Inferior parietal cortex (tissue), 1 donor: ENCODE data around the gene CCNQ.

ENCODE experiments used
- DNase-seq: peaks from one replicate; pipeline ENCODE4 v3.0.0-alpha.2; 2016; ENCODE audit errors: extremely low spot score

Gene CCNQ

GRCh38 chrX:153637121-153638040, 38.4 kb upstream of the CCNQ start:
- no peak for DNase-seq

DNA sequence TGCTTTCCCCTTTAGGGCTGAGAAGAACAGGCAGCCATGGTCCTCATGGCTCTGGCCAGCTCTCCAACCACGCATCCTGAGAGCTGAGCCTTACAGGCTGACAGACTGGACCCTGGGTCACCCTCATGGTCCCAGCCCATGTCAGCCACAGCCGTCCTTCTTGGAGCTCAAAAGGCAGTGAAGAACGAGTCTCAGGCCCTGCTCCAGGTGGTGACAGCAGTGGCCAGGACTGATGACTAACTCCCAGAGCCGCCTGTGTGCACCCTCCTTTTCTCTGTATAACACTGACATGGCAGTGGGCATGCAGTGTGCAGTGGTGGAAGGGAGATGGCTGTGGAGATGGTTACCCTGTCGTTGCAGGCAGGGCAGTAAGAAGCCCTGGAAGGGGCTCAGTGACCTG, 37.8 kb upstream of the CCNQ start:
- no peak for DNase-seq

DNA sequence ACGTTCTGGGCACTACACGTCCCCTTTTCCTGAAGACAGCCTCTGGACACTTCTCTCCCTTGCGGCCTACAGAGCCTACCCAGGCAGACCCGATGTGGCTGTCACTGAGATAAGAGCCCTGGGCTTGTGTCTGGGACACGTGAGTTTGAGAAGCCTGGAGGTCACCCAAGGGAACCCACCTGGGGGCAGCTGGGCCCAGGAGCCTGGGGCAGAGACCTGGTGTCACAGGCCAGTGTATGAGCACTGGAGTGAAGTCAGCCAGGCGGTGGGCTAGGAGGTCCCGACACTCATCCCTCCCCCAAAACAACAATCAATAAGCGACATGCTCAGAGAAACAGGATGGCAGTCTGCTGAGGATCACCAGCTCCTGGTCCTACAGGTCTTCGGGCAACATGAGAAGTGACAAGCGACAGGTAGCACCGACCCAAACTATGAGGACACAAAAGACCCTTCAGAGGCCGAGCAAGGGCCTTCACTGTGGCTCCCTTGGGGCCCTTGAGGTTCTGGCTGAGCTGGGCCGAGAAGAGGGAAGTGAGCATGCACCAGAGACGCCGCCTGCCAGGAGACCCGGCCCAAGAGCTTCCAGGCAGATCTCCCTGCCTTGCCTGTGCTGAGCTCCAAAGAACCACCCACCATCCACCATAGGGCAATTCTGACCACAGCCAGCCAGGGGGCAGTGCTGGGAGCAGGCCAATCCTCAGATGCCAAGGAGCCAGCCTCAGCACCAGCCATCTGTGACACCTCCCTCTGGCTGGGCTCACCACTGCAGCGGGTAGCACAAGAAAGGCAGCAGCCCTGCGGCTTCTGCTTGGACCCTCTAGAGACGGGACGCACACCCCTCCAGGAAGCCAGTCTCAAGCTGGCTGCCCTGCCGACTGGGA, 37.1 kb upstream of the CCNQ start:
- DNase-seq, result no peak

DNA sequence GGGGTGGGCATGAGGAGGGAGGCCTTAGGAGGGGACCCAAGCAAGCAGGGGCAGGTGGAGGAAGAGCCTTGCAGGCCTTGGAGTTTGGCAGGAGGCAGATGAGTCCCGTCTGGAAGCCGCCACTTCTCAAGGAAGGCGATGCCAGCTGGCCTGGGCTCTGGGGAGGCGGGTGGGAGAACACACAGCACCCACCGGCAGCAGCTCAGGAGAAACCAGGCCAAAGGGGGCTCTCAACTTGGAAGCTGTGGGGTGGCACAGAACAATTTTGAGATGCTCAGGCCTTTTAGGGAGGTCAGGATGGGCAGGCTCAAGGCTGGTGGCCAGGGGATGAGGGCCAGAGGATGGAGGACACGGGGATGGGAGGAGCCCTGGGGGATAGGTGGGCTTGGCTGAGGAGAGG, 36.4 kb upstream of the CCNQ start:
- DNase-seq, result no peak

DNA sequence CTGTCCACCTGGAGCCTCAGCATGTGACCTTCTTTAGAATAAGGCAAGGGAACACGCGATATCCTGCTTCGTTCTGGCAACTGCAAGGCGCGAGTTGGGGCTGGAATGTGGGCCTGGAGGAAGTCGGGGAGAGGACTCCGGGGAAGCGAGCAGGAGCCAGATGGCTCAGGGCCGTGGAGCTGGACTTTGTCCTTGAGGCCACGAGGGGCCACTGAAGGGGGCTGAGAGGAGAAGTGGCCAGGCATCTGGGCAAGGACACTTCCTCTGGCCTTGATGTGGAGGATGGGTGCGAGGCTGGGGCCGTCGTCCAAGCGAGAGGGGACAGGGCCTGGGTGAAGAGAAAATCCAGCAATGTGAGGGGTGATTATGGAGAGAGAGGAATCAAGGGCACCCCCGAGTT, 35.9 kb upstream of the CCNQ start:
- DNase-seq, result no peak

DNA sequence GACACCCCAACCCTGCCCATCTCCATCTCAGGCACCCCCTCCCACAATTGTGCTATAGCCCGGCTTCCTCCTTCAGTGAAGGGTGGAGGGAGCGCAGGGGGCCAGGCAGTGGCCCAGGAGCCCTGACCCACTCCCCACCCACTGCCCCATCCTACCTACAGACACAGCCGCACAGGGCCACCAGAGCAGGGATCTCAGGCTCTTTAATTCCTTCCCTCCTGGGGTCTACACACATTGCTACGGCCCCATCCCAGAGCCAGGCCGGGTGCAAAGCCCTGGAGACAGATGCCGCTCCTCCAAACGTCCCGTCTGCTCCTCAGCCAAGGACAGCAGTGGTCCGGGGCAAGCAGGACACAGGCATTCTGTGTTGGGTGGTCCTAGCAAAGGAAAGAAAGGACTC, 35.3 kb upstream of the CCNQ start:
- DNase-seq, result no peak

DNA sequence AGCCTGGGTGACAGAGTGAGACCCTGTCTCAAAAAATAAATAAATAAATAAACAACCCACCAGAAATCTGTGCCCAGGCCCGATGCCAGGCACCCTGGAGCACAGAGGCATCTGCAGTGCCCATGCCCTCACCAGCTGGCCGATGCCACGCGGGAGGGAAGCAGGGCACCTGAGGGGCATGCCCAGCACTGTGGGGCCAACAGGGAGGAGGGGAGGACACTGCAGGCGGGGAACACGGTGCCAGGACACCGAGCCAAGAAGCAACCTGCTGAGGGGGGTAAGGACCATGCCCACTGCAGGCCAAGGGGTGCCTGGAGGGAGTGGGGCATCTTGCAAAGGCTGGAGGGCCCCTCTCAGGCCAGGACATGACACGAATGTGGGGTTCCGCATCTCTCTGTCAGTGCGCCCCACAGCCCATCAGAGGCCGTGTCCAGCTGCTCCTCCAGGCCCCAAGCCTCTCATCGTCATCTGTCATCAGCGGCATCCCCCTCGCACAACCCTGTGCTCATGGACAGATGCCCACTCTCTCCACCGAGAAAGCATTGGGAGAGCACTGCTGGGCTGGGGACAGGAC, 34.8 kb upstream of the CCNQ start:
- no peak for DNase-seq

- no peak for DNase-seq
Observed at GRCh38 chrX:153633048-153633447, 34.1 kb upstream of the CCNQ start.

DNA sequence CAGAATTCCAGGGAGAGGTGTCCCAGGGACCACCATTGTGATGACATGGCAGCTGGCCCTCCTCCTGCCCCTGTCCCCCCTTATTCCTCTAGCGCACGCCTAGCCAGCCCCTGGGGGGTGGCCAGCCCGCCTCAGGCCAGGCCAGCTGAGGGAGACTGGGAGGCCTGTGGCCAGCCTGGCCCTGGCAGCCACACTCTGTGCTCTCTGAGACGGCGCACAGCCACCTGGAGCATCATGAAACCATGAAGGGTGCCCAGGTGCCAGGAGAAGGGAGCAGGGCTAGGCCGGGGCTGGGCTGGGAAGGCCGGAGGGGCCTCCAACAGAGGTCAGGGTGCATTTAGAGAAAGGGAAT, 33.6 kb upstream of the CCNQ start:
- DNase-seq, result no peak

- DNase-seq, result no peak
Observed at GRCh38 chrX:153631907-153632594, 33.1 kb upstream of the CCNQ start.

DNA sequence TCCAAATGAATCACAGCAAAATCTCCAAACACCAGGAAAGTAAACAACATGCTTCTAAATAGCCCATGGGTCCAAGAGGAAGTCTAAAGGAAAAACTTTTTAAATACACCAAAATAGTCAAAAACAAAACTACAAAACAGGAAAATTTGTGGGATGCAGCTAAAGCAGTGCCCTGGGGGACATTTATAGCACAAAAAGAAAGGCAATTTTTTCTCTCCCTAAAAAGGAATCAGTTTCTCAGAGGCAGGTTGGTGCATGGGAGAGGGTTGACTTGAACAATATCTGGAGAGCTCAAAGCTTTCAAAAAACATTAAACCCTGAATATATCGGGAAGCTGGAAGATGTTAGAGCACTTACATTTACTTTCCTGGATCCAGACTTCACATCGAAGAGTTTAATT, 32.4 kb upstream of the CCNQ start:
- DNase-seq, result no peak

DNA sequence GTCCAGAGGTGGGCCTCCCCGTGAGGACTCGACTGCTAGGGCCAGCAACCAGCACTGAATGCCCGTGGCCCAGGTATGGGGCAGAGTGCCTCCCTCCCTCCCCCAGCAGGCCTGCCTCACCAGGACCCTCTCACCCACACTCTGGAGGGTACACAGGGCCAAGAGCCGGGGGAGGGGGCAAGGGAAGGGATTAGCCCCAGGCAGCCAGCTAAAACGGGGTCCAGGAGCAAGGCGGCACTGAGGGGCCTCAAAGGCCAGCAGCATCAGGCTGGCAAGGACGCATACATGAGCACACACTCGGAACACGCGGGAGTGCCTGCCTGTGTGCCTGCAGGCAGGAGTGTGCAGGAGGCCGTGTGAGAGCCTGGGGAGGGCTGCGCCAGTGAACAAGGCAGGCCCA, 29.7 kb upstream of the CCNQ start:
- DNase-seq, result no peak

GRCh38 chrX:153628129-153628528, 29.2 kb upstream of the CCNQ start:
- no peak for DNase-seq

GRCh38 chrX:153627675-153628111, 28.8 kb upstream of the CCNQ start:
- no peak for DNase-seq

DNA sequence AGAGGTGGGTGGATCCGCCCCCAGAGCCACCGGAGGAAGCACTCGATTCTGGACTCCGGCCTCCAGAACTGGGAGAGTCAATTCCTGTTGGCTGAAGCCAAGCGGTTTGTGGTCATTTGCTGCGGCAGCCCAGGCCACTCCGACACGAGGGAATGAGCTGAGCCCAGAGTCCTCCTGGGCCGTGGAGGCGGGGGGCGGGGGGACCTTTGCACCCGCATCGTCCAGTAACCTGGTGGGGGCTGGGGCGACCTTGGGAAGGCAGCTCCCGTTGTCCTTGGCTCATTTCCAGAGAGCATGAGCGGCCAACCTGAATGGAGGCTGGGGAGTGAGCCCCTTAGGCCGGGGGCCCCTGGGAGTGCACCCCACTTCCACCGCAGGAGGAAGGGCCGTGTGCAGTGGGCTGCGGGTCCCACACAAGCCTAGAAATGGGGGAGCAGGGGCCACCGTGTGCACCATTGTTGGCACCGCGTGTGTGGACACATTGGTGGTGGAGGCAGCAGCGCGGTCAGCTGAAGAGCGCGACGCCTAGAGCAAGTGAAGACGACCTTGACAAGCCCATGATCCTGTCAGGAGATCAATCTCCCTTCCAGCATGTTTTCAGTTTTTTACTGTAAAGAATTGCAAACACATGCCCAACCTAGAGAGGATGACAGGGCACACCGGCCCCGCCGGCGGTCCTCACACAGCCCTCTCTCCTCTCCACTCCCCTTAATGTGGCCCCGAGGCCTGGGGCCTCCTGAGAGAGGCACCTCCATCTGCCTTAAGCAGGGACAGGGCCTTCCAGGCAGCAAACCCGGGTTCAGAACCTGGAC, 28.1 kb upstream of the CCNQ start:
- DNase-seq, result no peak

- no peak for DNase-seq
Observed at GRCh38 chrX:153626025-153626633, 27.2 kb upstream of the CCNQ start.

DNA sequence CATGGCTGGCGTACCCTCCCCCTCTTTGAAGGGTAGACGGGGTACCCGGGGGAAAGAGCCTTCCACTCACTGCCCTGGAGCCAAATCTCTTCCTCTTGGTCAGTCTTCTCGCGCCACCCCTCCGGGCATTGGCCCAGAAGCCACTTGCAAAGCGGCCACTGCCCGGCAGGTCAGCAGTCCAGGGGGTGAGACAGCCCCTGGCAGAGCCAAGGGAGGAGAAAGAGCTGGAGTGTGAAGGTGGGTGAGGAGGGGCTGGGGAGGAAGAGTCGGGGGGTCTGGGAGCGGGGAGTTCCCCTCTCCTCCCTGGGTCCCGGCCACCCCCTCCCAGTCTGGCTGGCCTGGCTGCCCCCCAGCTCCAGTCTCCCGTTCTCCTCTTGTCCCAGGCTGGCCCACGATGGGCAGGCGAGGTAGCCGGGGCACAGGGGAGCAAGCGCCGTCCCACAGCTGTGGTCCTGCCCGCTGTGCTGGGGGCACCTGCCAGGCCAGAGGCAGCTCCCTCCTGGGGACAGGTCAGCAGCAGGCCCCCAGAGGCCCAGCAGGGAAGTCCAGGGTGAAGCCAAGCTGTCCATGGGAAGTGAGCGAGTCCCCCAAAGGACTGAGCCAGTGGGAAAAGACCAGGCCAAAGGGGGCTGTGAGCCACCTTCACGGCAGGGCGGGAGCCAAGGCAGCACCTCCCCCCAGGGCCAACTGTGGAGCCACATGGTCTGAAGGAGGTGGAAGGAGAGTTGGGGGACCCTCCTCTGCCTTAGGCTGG, 26.5 kb upstream of the CCNQ start:
- DNase-seq, result no peak

DNA sequence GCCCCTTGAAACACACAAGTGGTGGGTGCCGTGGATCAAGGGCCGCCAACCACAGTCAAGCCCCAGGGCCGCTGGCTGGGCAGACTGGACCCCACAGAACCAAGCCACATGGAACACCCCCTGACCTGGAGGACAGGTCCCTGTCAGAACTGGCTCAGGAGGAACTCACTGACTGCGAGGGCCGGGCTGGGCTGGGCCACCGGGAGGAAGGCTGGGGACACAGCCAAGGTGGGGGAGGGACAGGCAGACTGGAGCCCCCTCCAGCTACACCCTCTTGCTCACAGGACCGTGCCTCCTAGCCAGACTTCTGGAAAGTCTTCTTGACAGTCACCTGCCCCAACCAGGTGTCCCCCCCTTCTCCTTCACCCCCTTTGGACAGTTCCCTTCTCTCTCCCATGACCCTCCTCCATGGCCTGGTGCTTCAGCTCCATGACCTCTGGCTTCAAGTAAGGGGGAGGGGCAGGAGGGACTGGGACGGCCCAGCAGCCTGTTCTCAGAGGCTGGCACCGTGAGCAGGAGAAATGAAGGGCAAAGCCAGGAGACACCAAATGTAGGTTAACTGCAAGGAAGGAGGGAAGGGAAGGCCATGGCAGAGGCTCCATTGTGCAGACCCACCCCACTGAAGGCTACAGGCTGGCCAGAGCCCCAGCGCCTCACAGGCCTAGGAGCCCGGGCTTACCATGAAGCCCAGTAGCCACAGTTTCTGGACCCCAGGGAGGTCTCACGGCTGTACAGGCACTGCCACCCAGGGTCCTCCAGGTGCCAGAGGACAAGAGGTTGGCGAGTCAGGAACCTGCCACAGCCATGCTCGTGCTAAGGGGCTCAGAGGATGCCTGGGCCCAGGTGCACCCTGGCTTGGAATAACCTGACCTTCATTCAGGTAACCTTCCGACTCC, 25.5 kb upstream of the CCNQ start:
- no peak for DNase-seq
